Right renal cortex interstitium (tissue), 3 donors: ENCODE measurements around the gene NKAIN1. TPM values are rescaled to one million over a fixed set of nuclear protein-coding genes. Genes with fewer than 3 reads are reported as not detected.
"Not testable (repeated sequence)": the region's sequence is repeated elsewhere in the genome, so short reads cannot be mapped to it uniquely, and the experiment has no call there.

Source experiments
- DNase-seq, 3 donors: peaks; one replicate each; pipeline ENCODE4 v3.0.0-alpha.2; 2013; ENCODE audit warnings: low read depth in 3 of 3, low spot score in 2 of 3
- polyA plus RNA-seq, 3 donors: library from polyadenylated mRNA; unstranded; fragments of 120-200 nt; gene quantifications; one replicate each; pipeline ENCODE4 v1.2.1, GENCODE V29; 2013; ENCODE audit not compliant: insufficient read length in 3 of 3

The NKAIN1 gene
- polyA plus RNA-seq, 3 donors = 3.4 to 3.9 (median 3.5) TPM

DNA sequence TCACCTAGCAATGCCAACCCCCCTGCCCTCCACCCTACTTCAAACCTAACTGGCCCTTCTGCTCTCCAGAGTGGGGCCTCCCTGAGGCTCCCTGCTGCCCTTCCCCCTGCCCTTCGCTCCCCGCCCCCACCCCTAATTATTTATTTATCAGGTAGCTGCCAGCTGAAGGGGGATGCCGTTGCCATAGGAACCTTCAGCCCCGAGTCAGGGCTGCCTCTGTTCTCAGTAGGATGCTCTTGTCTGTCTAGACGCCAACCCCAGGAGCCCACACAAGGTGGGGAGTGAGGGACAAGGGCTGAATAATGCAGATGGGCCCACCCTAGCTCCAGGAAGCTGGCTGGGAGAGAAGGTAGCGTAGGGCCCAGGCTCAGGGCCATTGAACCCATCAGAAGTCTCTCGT is 41.1 kb downstream of the NKAIN1 start:
- no peak for DNase-seq

DNA sequence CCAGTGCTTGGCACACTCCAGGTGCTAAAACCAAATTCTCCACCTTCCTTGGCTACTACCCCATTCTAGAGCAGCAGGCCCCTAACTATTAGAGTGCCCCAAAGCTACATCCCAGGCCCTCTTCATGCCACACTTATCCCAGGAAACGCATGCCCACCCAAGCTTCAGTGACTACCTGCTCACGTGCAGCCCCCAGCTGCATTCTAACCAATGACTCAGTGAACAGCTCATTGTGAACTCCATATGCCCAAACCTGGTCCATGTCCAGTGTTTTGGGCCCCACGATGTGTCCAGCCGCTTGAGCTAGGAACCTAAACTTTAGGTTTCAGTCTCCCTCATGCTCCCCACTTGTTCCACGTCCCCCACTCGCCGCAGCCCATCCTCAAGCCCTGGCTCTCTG is 41.5 kb downstream of the NKAIN1 start:
- no peak for DNase-seq

DNA sequence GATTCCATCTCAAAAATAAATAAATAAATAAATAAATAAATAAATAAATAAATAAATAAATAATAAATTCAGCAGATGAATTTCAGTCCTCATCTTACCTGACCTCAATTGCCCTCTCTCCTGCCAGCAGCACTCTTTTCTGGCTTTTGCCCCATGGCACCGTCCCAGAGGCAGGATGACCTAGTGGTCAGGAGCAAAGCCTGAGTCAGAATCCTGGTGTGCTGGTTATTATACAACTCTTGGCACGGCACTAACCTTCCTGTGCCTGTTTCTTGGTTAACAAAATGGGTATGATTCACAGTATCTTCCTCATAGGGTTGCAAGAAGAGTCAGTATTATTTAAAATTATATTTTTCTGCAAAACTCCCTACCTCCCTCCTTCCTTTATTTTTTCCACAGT is 43.0 kb downstream of the NKAIN1 start:
- no peak for DNase-seq

DNA sequence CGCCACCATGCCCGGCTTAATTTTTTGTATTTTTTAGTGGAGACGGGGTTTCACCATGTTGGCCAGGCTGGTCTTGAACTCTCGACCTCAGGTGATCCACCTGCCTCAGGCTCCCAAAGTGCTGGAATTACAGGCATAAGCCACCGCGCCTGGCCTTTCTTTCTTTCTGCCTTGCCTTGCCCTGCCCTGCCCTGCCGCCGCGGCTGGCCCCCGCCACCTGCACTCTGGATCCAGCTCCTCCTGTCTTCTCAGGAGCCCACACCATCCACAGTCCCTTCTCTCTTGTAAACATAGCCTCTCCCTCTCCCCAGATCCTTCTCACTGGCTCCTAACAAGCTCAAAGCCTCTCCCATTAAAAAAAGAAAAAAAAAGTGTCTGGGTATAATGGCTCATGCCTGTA is 44.4 kb downstream of the NKAIN1 start:
- not testable (repeated sequence) for DNase-seq

DNA sequence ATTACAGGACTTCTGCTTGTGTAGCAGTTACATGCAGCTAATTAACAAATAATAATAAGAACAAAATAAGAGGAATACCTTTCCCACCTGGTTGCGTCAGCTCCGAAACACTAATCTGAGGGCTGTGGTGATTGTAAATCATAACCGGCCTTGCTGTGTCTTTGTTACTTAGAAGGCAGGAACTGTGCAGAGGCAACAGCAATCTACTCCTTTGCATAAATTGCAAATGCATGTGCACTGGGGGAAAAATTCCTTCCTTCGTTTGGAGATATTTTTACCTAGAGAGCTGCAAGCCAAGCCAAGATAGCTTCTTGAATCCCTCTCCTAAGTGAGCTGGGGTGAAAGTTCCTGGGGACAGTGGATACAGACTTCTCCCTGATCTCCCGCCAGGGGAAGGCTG is 46.0 kb downstream of the NKAIN1 start:
- DNase-seq = no peak

DNA sequence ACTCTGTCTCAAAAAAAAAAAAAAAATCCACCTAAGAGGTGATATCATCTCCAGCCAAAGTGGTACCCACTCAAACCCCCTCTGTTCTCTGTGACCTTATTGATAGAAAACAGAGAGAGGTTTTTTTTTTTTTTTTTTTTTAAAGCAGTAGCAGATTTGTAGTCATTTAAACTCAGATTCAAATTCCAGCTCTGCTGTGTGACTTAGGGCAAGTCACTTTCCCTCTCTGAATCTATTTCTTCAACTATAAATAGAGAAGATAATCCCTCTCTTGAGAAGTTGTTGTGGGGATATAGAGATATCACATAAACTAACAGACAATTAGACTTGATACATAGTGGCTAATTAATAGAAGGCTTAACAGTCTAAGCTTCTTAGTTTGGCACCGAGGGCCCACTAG is 48.4 kb downstream of the NKAIN1 start:
- no peak for DNase-seq

DNA sequence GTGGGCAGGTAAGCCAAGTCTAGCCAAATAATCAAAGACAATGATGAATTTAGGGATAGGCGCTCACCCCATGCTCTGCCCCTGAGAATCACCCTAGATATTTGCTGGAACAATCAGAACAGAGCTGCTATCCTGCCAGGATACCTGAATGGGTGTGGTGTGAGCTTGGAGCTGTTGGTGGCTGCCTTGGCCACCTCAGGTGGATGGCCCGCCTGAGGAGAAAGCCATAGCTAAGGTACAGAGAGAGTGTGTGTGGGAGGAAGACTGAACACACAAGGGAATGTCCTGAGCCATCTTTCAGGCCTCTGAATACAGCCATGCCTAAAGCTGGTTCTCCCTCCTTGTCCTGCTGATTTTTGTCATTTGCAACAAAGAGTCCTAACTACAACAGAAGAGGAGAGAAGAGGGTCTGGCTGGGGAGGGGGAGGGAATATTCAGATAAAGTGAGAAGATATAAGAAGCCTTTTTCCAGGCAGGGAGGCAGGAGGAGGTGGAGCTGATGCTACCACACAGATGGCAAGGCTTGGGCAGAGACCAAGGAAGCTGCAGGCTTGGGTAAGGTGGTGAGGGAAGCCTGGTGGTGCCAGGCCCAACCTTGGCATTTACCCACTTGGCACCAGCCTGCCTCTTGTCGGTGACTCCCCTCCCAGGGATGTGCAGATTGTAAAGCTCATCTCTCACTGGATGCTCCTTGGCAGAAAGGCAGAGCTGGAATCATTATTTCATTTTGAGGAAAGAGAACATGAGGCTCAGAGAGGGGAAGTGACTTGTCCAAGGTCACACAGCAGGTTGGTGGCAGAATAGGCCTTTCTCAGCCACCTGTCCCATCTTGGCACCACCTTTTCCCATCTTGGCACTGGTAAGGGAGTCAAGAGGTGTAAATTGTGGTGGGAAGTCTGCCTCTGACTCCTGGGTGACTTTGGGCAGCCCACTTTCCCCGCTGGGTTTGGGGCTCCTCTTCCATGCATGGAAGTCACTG is 49.7 kb downstream of the NKAIN1 start:
- no peak for DNase-seq

DNA sequence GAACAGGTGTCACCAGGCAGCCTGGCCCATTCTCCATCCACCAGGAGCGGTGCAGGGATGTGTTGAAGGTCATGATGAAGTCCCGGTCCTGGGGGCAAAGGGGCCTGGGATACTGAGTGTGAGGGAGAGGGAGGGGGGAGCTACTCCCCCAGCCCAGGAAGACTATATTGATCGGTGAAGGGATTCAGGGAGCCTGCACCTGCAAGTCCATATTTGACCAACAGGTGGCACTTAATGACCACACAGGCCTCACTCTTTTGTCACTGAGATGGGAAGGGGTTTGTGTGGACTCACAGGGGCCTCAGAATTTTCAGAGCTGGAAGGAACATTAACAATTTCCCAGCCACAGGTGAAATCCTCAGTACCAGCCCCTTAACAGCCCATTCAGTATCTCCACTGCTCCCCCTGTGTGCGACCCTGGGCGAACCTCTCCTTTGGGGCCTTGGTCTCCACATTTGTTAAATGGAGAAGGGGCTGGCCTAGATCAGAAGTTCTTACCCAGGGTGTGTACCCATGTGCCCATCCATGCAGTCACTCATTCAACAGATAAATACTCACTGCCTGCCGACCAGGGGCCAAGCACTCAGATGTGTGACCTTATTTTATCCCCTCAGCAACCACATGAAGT is 55.6 kb downstream of the NKAIN1 start:
- DNase-seq = no peak

DNA sequence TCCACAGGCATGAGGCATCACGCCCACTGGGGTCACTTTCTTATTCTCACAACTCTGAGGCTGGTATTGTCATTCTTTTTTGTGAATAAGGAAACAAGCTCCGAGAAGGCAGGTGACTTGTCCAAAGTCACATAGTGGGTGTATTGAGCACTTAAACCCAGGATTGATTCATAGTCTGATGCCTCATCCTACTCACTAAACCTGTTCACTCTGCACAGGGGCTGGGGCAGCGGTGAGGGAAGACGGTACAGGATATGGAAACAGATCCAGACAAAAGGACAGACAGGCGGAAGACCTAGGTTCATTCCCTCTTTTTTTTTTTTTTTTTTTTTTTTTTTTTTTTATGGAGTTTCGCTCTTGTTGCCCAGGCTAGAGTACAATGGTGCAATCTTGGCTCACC is 56.6 kb downstream of the NKAIN1 start:
- no peak for DNase-seq

DNA sequence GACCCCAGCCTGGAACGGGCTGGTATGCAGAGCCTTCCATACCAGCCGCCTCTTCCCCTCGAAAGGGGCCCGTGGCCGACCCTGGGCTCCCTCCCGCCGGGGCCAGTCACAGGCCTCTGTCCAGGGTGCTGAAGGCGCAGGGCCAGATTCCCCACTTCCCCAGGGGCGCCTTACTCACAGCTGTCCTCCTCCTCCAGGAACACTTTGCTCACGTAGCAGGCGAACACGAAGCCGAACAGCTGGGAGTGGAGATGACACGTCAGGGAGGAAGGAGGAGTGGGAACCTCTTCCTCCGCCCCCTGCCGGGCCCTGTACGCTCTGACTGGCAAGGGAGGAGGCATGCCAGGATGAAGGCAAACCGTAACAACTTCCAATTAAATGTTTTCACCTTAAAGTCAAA is 57.3 kb downstream of the NKAIN1 start:
- peak; percentile 74 to 88 (median 78) for DNase-seq

DNA sequence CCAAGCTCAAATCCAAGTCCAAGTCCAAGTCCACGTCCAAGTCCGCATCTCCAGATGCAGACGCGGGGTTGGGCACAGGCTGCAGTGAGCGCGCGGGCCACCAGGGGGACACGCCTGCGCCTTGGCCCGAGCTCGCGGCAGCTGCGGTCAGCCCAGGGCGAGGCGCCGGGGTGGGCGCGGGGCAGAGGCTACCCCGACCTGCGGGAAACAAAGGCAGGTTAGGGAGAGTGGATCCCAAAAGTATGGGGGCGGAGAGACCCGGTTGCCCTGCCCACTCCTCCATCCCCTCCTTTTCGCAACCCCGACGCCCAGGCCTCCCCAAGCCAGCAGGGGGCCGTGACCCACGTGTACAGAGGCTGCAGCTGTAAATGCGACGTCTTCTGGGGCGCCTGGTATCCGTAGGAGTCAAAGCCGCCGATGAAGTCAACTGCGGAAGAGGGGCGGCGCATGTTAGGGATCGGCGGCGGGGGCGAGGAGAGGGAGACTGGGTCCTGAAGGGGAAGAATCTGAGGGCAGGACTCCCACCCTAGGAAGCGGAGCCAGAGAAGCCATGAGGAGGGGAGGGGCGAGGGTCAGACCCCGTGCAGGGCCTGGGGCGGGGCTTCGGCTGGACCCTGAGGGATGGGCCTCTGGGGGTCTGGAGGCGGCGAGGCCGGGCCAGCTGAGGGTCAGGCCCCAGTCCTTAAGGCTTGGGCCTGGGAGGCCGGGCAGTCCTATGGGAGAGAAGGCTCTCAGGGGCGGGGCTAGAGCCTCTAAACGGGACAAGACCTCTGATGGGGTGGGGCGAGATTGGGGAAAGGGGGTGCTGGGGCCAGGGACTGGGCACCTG is 58.0 kb downstream of the NKAIN1 start:
- DNase-seq = peak in 1 of 3 donors; percentile 18

DNA sequence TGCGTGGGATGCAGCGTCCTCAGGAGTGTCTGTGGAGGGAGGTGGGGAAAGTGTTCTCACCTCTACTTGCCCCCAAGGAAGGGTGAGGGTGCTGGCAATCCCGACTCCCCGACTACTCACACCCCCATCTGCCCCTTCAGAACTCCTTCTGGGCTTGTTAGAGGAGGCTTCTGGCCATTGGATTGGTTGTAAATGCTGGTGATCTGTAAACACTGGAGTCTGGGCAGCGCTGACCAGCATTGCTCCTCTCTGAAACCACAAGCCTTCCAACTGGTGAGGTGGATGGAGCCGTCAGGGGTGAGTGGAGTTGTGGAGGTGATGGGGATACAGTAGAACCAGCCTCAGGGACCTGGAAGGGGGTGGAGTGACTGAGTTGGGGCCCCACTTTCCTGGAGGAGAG is 59.3 kb downstream of the NKAIN1 start:
- DNase-seq = no peak

DNA sequence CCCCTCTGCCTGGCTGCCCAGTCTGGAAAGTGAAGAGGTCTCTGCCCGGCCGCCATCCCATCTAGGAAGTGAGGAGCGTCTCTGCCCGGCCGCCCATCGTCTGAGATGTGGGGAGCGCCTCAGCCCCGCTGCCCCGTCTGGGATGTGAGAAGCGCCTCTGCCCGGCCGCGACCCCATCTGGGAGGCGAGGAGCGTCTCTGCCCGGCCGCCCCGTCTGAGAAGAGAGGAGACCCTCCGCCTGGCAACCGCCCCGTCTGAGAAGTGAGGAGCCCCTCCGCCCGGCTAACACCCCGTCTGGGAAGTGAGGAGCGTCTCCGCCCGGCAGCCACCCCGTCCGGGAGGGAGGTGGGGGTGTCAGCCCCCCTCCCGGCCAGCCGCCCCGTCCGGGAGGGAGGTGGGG is 63.4 kb downstream of the NKAIN1 start:
- DNase-seq = not testable (repeated sequence)

DNA sequence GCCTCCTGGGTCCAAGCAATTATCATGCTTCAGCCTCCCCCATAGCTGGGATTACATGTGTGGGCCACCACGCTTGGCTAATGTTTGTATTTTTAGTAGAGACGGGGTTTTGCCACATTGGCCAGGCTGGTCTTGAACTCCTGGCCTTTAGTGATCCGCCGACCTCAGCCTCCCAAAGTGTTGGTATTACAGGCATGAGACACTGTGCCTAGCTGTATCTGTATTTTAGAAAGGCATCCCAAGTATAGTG is 69.3 kb downstream of the NKAIN1 start:
- DNase-seq = no peak

DNA sequence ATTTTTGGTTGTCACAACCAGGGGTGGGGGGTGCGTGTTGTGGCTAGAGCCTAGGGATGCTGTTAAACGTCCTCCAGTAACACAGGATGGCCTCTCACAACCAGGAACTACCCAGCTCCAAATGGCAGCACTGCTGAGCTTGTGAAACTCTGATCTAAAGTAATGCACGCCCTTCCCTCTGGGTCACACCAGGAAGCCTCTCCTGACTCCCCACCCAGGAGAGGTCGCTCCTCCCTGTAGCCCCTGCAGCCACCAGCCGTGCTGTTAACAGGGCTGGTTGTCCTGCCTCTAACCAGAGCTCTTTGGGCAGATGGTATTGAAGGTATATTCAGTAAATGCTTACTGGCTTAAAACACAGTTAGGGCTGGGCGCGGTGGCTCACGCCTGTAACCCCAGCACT is 73.2 kb downstream of the NKAIN1 start:
- no peak for DNase-seq

DNA sequence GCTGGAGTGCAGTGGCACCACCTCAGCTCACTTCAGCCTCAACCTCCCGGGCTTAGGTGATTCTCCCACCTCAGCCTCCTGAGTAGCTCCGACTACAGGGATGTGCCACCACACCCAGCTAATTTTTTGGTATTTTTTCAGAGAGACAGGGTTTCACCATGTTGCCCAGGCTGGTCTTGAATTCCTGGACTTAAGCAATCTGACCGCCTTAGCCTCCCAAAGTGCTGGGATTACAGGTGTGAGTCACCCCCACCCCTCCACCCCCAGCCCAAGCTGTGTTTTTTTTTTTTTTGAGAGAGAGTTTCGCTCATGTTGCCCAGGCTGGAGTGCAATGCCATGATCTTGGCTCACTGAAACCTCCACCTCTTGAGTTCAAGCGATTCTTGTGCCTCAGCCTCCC is 75.4 kb downstream of the NKAIN1 start:
- no peak for DNase-seq

DNA sequence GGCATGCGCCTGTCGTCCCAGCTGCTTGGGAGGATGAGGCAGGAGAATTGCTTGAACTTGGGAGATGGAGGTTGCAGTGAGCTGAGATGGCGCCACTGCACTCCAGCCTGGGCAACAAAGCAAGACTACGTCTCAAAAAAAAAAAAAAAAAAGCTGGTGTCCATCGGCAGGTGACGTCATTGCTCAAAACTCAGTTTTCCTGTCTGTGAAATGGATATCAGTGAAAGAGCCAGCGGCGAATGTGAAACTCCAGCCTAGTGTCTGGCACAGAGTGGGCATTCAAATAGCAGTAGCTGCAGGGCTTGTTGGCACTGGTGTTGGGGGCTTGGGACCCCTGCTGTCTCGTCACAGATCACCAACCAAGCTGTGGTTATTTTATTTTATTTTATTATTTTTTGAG is 75.8 kb downstream of the NKAIN1 start:
- DNase-seq = no peak

DNA sequence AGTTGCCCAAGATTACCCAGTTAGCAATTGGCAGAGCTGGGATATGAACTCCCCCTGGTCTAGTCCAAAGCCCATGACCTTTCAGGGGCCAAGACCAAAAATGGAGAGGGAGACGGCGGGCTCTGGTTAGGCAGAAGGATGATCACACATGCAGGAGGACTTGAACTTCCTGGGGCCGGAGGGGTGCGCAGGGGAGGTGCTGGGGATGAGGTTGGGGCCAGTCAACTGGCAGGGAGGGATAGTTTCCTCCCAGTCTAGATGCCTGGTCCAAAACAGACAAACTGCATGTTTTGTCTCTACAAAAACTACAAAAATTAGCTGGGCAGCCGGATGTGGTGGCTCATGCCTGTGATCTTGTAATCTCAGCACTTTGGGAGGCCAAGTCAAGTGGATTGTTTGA is 78.1 kb downstream of the NKAIN1 start:
- no peak for DNase-seq

DNA sequence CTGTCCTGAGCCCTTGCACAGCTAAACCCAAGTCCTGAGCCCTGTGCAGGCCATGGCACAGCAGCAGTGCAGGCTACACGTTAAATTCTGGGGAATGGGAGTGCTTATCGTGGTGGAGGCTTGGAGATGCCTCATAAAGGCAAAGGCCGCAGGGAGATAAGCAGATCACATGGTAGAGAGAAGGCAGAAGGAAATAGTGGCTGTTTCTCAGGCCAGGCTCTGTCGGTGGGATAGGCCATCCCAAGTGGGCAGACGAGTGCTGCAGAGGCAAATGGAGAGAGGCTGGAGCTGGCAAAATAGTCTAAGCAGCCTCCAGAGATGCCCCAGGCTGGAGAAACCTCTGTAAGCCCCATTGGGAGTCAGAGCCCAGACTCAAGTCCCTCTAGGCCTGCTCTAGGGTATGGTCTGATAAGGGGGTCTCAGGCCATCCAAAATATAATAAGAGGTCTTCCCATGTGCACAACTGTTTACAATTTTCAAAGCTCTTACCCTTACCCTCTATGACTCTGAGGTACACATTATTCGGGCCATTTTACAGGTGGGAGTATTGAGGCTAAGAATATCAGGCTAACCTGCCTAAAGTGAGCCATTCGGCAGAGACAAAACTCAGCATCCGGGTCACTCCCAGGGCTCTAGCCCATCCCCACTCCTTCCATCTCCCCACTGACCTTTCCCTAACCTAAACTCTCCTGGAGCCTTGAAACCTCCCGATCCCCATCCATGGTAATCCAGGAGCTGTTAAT is 79.6 kb downstream of the NKAIN1 start:
- no peak for DNase-seq

DNA sequence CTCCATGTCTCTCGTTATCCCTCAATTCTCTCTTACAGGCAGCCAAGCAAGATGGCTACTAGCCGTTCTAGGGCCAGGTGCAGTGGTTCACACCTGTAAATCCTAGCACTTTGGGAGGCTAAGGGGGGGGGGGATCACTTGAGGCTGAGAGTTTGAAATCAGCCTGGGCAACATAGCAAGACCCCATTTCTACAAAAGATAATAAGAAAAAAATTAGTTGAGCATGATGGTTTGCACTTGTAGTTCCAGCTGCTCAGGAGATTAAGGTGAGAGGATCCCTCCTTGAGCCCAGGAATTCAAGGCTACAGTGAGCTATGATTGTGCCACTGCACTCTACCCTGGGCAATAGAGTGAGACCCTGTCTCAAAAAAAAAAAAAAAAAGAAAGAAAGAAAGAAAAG is 80.4 kb downstream of the NKAIN1 start:
- no peak for DNase-seq
